HepG2 (cell line): ENCODE results near the gene VASH2. TPM values are rescaled to one million over a fixed set of nuclear protein-coding genes. Genes with fewer than 3 reads are reported as not detected.

Source experiments
- ATAC-seq: fragments of 200-7000 bp; cut with Tn5 transposase; 3 replicates; pipeline ENCODE4 v1.9.1; 2020; ENCODE audit warnings: mild to moderate bottlenecking, moderate library complexity
- BruUV-seq: library from RNA; stranded (reverse); fragments of 400-500 nt; replicated peaks from 2 replicates; lab custom pipeline; 2021; lab: Mats Ljungman, UMichigan
- CTCF ChIA-PET: fragments of 300-600 bp; formaldehyde crosslinking; extraction: SDS; loops from one replicate; lab custom pipeline; 2021; ENCODE audit warnings: low total read pairs, inconsistent platforms, low intra/inter-chr PET ratio; lab: Yijun Ruan, JAX
- POLR2A ChIA-PET: fragments of 350-600 bp; sonication (Branson Sonifier 250); formaldehyde crosslinking; loops from one replicate; lab custom pipeline; 2020; ENCODE audit warnings: antibody characterized with exemption, inconsistent platforms; lab: Yijun Ruan, JAX
- DNase-seq: peaks from one replicate; pipeline ENCODE4 v3.0.0-alpha.2; 2015; ENCODE audit warnings: low spot score
- FAIRE-seq: peaks from 3 replicates; lab custom pipeline; 2011; peaks lifted over from hg19 to GRCh38; lab: Jason Lieb, UNC
- H2AFZ ChIP-seq: one replicate; pipeline ENCODE4 v1.6.1; 2011; ENCODE audit warnings: low read length, inconsistent platforms
- H3K27ac ChIP-seq: fragments of 300-600 bp; 3 replicates; pipeline ENCODE4 v1.8.0; 2011; ENCODE audit warnings: mixed run types, mild to moderate bottlenecking, mixed read lengths, low read length, inconsistent platforms; ENCODE audit not compliant: insufficient read depth; ENCODE audit errors: extremely low read length
- H3K27me3 ChIP-seq, 2 experiments: fragments of 200-600 bp in 1 of 2; 2 replicates in 1 of 2; 3 replicates in 1 of 2; pipeline versions ENCODE4 v1.6.0 to v1.8.0; 2011; ENCODE audit warnings: low read length in 2 of 2, mild to moderate bottlenecking in 2 of 2, moderate library complexity in 2 of 2, inconsistent platforms in 1 of 2; ENCODE audit not compliant: insufficient read depth in 2 of 2, control insufficient read depth in 1 of 2
- H3K36me3 ChIP-seq, 2 experiments: fragments of 200-600 bp in 1 of 2; replicated peaks in 1 of 2; 2 replicates in 1 of 2; 3 replicates in 1 of 2; pipeline versions ENCODE4 v1.5.1 to v1.8.0; 2011; ENCODE audit warnings: low read length in 2 of 2, inconsistent platforms in 1 of 2; ENCODE audit not compliant: insufficient read depth in 2 of 2, control insufficient read depth in 1 of 2
- H3K4me1 ChIP-seq: 2 replicates; pipeline ENCODE4 v1.5.1; 2012; ENCODE audit warnings: low read length, inconsistent platforms; ENCODE audit not compliant: insufficient read depth
- H3K4me2 ChIP-seq: 2 replicates; pipeline ENCODE4 v1.6.0; 2011; ENCODE audit warnings: low read depth, low read length, inconsistent platforms
- H3K4me3 ChIP-seq, 3 experiments: fragments of 200-600 bp in 1 of 3; sonication (generic), shearing (Covaris generic) in 1 of 3; replicated peaks in 1 of 3; 2 replicates each; pipeline ENCODE4 v1.5.1; 2011 to 2016; ENCODE audit warnings: low read length in 3 of 3, inconsistent platforms in 2 of 3, low read depth in 2 of 3, mild to moderate bottlenecking in 2 of 3, control low read depth in 1 of 3, mixed read lengths in 1 of 3; ENCODE audit not compliant: insufficient read depth in 1 of 3
- H3K79me2 ChIP-seq: one replicate; pipeline ENCODE4 v1.6.1; 2011; ENCODE audit warnings: low read length, inconsistent platforms; ENCODE audit not compliant: insufficient read depth
- H3K9ac ChIP-seq: 2 replicates; pipeline ENCODE4 v1.6.0; 2011; ENCODE audit warnings: mild to moderate bottlenecking, low read depth, low read length, inconsistent platforms; ENCODE audit not compliant: insufficient read depth
- H3K9me3 ChIP-seq: 2 replicates; pipeline ENCODE4 v1.5.1; 2012; ENCODE audit warnings: mild to moderate bottlenecking, low read length
- H4K20me1 ChIP-seq: 2 replicates; pipeline ENCODE4 v1.6.0; 2011; ENCODE audit warnings: inconsistent platforms, mild to moderate bottlenecking, low read length, moderate library complexity; ENCODE audit not compliant: insufficient read depth
- AKAP8 ChIP-seq: sonication (generic); formaldehyde crosslinking; IDR thresholded peaks from 2 replicates; pipeline ENCODE4 v1.5.1; 2020; ENCODE audit warnings: mild to moderate bottlenecking, missing genetic modification reagents
- HDAC1 ChIP-seq: sonication (generic); formaldehyde crosslinking; IDR thresholded peaks from 2 replicates; pipeline ENCODE4 v1.5.1; 2020; ENCODE audit warnings: mild to moderate bottlenecking, missing genetic modification reagents
- NFKBIZ ChIP-seq: IDR thresholded peaks from 2 replicates; pipeline ENCODE4 v1.6.1; 2018; ENCODE audit warnings: missing genetic modification reagents, missing compliant biosample characterization
- NR2C2 ChIP-seq: sonication (generic); formaldehyde crosslinking; IDR thresholded peaks from 2 replicates; pipeline ENCODE4 v1.4.0; 2020; ENCODE audit warnings: missing genetic modification reagents, mild to moderate bottlenecking, moderate library complexity, borderline replicate concordance
- PHF21A ChIP-seq: sonication (generic); formaldehyde crosslinking; IDR thresholded peaks from 2 replicates; pipeline ENCODE4 v1.5.0; 2020; ENCODE audit warnings: mild to moderate bottlenecking, missing genetic modification reagents
- PHF5A ChIP-seq: IDR thresholded peaks from one replicate; pipeline ENCODE4 v1.6.1; 2018; ENCODE audit warnings: low read depth, missing genetic modification reagents; ENCODE audit not compliant: unreplicated experiment
- RBAK ChIP-seq: sonication (generic); formaldehyde crosslinking; IDR thresholded peaks from 2 replicates; pipeline ENCODE4 v1.5.1; 2020; ENCODE audit warnings: mild to moderate bottlenecking, missing genetic modification reagents
- TARDBP ChIP-seq: sonication (generic); formaldehyde crosslinking; IDR thresholded peaks from 2 replicates; pipeline ENCODE4 v1.8.0; 2022; ENCODE audit warnings: mild to moderate bottlenecking, missing genetic modification reagents
- ZNF20 ChIP-seq: sonication (generic); formaldehyde crosslinking; IDR thresholded peaks from 2 replicates; pipeline ENCODE4 v1.4.0; 2020; ENCODE audit warnings: mild to moderate bottlenecking, moderate library complexity, missing genetic modification reagents
- ZNF235 ChIP-seq: sonication (generic); formaldehyde crosslinking; IDR thresholded peaks from 2 replicates; pipeline ENCODE4 v1.8.1; 2023; ENCODE audit warnings: mild to moderate bottlenecking, missing genetic modification reagents, borderline replicate concordance
- ZNF274 ChIP-seq: sonication (generic); formaldehyde crosslinking; IDR thresholded peaks from 2 replicates; pipeline ENCODE4 v1.5.1; 2020; ENCODE audit warnings: mild to moderate bottlenecking, missing genetic modification reagents
- ZNF552 ChIP-seq: sonication (generic); formaldehyde crosslinking; IDR thresholded peaks from 2 replicates; pipeline ENCODE4 v1.9.0; 2022; ENCODE audit warnings: missing genetic modification reagents, mild to moderate bottlenecking, borderline replicate concordance
- WGBS: methylation state at CpG from one replicate; pipeline ENCODE4 v1.1.6; 2017; ENCODE audit warnings: low lambda C conversion rate; 5-methylcytosine and 5-hydroxymethylcytosine counted together
- in situ Hi-C: cut with HindIII; loops from 2 replicates; pipeline ENCODE4 v1.10.0; 2017; ENCODE audit warnings: low pct_unique_long_range_greater_than_20kb; ENCODE audit not compliant: extremely low pct_ligation_motif_present
- intact Hi-C: fragments of 100-400 bp; cut with micrococcal nuclease; formaldehyde crosslinking; loops from one replicate; pipeline ENCODE4 v1.10.0; 2022; ENCODE audit not compliant: unreplicated experiment
- polyA plus RNA-seq, 8 experiments: library from polyadenylated mRNA; depleted of rRNA in 3 of 8; stranded (reverse) in 7 of 8; unstranded in 1 of 8; fragments of >200 nt; fragmentation: Illumina TruSeq in 4 of 8; extraction: Trizol in 4 of 8; gene quantifications; 2 replicates each; pipeline versions ENCODE4 v1.2.1 to v1.2.3, GENCODE V29; 2011 to 2016; ENCODE audit warnings: low read depth in 4 of 8, missing spikeins in 1 of 8, mixed read lengths in 1 of 8; ENCODE audit not compliant: insufficient read depth in 1 of 8
- total RNA-seq, 5 experiments: library from RNA; depleted of rRNA; stranded (reverse); fragments of >200 nt; fragmentation: Illumina TruSeq; extraction: Trizol; gene quantifications; 2 replicates each; pipeline ENCODE4 v1.2.3, GENCODE V29; 2016; ENCODE audit warnings: low read depth in 1 of 5

VASH2 gene
- total and polyA plus RNA-seq, 2 of the 13 experiments (the other 11 are each of a cell fraction or from before 2014, with no cell fraction given) = 0.44 to 1.00 TPM

DNA sequence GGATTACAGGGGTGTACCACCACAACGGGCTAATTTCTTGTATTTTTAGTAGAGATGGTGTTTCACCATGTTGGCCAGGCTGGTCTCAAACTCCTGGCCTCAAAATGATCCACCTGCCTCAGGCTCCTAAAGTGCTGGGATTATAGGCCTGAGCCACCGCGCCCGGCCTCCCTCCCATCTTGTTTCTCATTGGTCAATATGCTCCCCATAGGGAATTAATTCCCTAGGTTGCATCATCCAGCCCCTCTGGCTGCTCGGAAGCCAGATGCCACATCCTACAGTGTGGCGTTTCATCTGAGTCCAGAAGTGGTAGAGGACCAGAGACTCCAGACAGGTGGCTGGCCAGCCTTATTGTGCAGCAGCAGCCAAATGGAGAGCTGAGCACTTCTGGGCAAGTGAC lies 11.5 kb upstream of the VASH2 start:
- Histone ChIP-seq H3K4me1 (peaks cover 47% of the 10 kb centered on the region), H3K9me3 (no peaks in the 10 kb centered on the region), H3K27ac (no peak overlapping the region), H3K36me3 (no peaks in the 10 kb centered on the region), H3K4me2 (no peak overlapping the region), H3K4me3 (no peak overlapping the region), H3K79me2 (no peaks in the 10 kb centered on the region), H3K27me3 (no peaks in the 10 kb centered on the region), H4K20me1 (no peaks in the 10 kb centered on the region), H3K9ac (no peak overlapping the region), H2AFZ (no peak overlapping the region)
- intact Hi-C loops = no loop called here
- POLR2A ChIA-PET = no interaction called here
- WGBS = 98% methylated on average over 6 of the region's 6 CpGs
- no peak for FAIRE-seq
- ATAC-seq = no peak
- BruUV-seq = no TSS peak
- TF ChIP-seq ZNF274 (CRISPR knock-in tag) = no peak
- no peak for TF ChIP-seq ZNF552 (CRISPR knock-in tag)
- no peak for TF ChIP-seq NR2C2
- TF ChIP-seq PHF5A (CRISPR knock-in tag) = no peak
- no peak for TF ChIP-seq RBAK (CRISPR knock-in tag)
- TF ChIP-seq ZNF20 (CRISPR knock-in tag) = no peak
- no peak for TF ChIP-seq AKAP8 (CRISPR knock-in tag)
- no peak for TF ChIP-seq TARDBP (CRISPR knock-in tag)
- TF ChIP-seq PHF21A (CRISPR knock-in tag) = no peak
- TF ChIP-seq HDAC1 (CRISPR knock-in tag) = no peak
- in situ Hi-C loops = no loop called here
- DNase-seq = no peak
- CTCF ChIA-PET = no interaction called here

GRCh38 chr1:212941452-212941851 lies 8.9 kb upstream of the VASH2 start:
- Histone ChIP-seq H3K27me3 (no peaks in the 10 kb centered on the region), H3K27ac (no peak overlapping the region), H3K4me1 (peaks cover 28% of the 10 kb centered on the region), H3K9ac (no peak overlapping the region), H3K36me3 (no peaks in the 10 kb centered on the region), H4K20me1 (no peaks in the 10 kb centered on the region), H3K79me2 (no peaks in the 10 kb centered on the region), H3K4me2 (no peak overlapping the region), H3K4me3 (no peak overlapping the region), H3K9me3 (no peaks in the 10 kb centered on the region), H2AFZ (no peak overlapping the region)
- intact Hi-C loops (no loop called here), in situ Hi-C loops (no loop called here)
- POLR2A ChIA-PET = no interaction called here
- no TSS peak for BruUV-seq
- ATAC-seq (no peak), DNase-seq (no peak), FAIRE-seq (no peak)
- WGBS = 94% methylated on average over 1 of the region's 1 CpG
- CTCF ChIA-PET = no interaction called here
- TF ChIP-seq ZNF235 (CRISPR knock-in tag) (no peak), NFKBIZ (no peak)
